ENCODE results near the gene ASGR1.

The ASGR1 gene

GRCh38 chr17:7124923-7125322, 54.2 kb downstream of the ASGR1 start:
- no peak for DNase-seq (ENCODE audit: low read depth in 2 of 2)

- no peak for DNase-seq (ENCODE audit: low read depth in 2 of 2)
These were observed 55.3 kb downstream of the ASGR1 start for GRCh38 chr17:7123844-7124243.
